ENCODE measurements around the gene ARL6IP6.

The ARL6IP6 gene

DNA sequence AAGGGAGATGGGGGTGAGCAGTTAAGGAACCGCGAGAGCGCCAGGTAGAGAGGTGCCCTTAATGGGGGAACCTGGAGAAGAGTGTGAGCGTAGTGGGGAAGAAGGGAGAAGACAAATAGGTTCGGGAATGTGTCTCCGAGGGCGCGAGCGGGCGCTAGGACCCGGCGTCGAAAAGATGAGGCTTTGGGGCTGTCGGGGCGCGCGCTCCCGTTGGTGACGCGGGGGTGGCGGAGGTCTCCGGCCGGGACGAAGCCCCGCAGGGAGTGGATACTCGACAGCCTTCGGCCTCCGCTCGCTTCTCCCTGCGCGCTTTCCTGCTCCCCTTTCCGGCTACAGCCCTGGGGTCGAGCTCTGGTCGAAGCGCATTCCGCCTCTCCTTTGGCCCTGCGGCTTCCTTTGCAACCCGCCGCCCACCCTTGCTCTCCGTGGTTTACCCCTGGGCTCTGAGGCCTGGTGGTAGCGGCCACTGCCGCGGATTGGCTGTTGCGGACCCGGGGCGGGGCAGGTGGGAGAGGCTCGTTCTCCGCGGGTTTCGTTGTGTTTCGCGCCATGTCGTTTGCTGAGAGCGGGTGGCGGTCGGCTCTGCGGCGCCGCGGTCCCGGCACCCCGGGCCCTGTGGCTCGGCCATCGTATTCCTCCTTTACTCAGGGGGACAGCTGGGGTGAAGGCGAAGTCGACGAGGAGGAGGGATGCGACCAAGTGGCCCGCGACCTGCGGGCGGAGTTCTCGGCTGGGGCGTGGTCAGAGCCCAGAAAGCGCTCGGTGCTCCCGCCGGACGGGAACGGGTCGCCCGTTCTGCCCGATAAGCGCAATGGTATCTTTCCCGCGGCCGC lies at the start of gene ARL6IP6:
Gene ARL6IP6 (plus strand): TSS at position 545 of the 833 bp plus-strand sequence. CDS start 5 bp downstream, at position 550.
- DNase-seq (ENCODE audit: low read depth in 2 of 2) = peak; percentile 83 to 86

DNA sequence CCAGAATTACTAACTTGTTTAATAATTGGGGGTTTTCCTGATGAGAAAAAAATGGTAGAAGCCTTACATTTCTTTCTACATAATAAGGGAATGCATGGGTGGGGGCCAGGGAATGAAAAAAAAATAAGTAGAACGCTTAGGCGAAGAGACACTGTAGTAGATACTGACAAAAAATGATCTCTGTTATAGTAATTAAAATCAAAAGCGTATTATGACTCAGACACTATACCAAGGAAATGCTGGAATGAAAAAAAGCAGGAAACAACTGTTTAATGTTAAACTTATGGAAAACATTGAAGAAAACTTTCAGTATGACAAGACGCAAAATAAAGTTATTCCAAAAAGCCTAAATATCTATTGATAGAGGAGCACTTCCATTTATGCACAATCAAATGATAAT lies 44.1 kb upstream of the ARL6IP6 start:
- DNase-seq (ENCODE audit: low read depth in 2 of 2) = no peak

DNA sequence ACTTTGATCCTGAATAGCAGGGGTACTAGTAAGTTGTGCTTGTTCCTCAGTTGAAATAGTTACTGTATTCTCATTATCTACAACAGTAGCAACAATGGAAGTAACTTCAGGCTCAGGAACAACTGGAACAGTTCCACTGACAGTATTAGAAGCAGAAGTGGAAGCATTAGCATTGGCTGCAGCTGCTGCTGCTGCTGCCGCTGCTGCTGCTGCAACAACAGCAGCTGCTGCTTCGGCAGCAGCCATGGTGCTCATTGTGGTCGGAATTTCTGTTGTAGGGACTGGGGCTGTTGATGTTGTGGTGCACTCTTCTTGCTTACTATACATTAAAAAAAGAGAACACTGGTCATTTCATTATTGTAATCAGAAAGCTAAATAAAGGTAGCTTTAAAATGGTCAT lies 42.0 kb upstream of the ARL6IP6 start:
- DNase-seq (ENCODE audit: low read depth in 2 of 2) = no peak

DNA sequence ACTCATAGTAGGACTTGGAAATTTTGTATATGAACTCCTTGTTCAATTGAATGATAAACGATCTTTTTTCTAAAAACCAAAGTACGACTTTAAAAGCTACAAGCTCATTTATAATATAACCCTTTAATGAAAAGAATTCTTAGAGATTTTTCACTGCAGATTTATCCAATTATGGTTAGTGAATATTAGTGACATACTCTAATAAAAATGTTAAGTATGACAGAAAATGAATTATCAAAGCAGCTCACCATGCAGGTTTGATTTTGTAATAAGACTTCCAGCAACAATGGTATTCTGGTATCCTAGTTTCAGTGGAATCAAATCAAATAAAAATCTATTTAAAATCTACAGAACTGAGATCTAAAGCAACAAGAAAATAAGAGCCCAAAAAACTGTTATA lies 39.6 kb upstream of the ARL6IP6 start:
- DNase-seq (ENCODE audit: low read depth in 2 of 2) = no peak

DNA sequence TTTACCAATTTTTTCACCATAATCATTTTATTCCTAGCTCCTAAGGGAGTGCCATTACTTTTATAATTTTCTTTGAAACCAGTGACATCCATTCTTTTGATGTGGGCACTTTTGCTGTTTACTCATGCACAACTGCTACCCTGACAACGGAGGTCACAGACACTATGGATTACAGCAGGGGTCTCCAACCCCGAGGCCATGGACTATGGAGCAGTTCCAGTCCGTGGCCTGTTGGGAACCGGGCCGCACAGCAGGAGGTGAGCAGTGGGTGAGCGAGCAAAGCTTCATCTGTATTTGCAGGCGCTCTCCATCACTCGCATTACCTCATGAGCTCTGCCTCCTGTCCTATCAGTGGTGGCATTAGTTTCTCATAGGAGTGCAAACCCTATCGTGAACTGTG lies 35.8 kb upstream of the ARL6IP6 start:
- no peak for DNase-seq (ENCODE audit: low read depth in 2 of 2)

DNA sequence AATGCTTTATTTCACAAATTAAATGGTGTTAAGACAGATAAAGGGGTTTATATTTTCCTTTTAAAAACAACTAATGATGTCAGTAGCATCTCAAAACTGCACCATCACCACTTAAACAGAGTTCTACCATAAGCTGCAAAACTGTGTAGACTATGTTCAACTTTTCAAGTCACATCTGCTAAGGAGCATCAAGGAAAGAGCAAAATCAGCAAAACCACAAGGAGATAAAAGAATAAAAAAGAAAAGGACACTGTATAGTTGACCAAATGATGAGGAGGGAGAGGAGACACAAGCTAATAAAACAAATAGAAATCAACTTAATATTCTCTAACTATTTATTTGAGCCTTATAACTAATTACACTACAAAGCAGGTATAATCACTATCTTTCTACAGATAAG lies 35.0 kb upstream of the ARL6IP6 start:
- no peak for DNase-seq (ENCODE audit: low read depth in 2 of 2)

DNA sequence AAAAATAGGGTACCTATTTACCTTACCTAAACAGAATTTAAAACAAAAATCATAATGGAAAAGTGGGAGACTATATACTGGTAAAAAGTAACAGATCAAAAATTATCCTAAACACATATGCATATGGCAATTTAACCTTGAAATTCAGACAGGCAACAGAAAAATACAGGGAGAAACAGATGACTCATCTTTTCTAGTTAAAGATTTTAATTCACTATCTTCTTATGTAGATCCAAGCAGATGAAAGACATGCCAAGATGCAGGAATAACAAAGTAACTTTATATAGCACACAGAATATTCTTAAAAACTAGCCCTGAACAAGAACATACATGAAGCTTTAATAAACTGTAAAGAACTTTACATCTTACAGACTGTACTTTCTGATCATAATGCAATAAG lies 32.1 kb upstream of the ARL6IP6 start:
- no peak for DNase-seq (ENCODE audit: low read depth in 2 of 2)

DNA sequence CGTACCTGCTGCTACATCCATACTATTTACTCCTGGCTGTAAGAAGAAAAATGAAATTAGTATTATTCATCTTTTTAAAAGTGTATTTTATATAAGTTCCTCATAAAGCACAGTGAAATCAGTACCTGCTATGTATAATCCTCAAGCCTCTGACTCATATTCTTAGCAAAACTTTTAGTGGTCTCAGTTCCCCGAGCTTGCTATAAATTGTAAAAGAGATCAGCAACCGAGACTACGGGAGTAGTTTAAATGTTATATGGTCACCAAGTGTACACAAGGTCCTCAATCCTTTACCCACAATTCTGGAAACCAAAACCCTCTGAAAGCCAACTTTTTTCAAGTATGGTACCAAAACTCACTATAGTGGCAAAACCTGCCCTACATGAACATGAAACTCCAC lies 25.4 kb upstream of the ARL6IP6 start:
- DNase-seq (ENCODE audit: low read depth in 2 of 2) = no peak

DNA sequence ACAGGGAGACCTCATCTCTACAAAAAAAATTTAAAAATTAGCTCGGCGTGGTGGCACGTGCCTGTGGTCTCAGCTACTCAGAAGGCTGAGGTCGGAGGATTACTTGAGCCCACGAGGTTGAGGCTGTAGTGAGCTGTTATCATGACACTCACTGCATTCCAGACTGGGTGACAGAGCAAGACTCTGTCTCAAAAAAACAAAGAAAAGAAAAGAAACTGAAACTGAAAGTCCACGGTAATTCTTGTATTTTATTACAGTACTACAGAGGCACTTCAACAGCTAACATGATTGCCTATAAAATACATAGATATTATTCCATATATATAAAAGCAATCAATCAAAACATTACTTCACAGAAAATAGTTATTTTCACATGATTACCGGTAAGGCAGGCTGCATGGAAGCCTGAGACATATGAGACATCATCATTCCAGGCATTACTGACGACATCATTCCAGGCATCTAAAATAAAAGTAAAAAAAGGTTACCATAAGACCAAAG lies 24.2 kb upstream of the ARL6IP6 start:
- peak in 1 of 2 donors; percentile 14 for DNase-seq (ENCODE audit: low read depth in 2 of 2)

DNA sequence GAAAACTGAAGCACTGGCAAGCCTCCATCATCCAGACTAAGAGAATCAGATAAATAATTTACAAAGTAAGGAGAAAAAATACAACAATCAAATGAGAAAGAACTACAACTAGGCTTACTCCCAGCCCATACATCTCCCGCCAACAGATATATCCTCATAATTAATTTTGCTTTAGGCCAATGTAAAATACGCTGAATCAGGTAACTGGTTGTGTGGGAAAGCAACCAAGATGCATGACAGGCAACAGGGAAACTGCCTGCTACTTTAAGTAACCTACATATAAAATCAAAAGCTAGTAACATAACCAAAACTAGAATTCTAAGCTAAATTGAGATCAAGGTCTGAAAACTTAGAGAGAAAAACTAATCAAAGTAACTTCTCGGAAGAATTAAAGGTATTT lies 22.7 kb upstream of the ARL6IP6 start:
- DNase-seq (ENCODE audit: low read depth in 2 of 2) = no peak

DNA sequence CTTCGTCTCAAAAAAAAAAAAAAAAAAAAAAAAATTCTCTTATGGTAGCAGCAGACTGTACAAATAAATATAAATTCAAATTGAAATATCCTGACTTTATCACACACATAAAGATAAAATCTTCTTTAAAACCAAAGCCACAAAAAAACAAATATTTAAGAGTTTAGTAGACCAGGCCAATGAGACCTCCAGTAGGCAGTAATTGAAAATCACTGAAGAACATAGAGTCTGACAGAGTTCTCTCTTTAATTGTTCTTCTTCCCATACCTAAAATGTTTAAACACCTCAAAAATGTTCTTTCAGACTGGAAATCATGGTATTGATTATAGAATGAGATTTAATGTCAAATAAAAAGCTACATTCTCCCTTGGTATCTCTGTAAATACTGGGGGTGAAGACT lies 21.9 kb upstream of the ARL6IP6 start:
- DNase-seq (ENCODE audit: low read depth in 2 of 2) = no peak

DNA sequence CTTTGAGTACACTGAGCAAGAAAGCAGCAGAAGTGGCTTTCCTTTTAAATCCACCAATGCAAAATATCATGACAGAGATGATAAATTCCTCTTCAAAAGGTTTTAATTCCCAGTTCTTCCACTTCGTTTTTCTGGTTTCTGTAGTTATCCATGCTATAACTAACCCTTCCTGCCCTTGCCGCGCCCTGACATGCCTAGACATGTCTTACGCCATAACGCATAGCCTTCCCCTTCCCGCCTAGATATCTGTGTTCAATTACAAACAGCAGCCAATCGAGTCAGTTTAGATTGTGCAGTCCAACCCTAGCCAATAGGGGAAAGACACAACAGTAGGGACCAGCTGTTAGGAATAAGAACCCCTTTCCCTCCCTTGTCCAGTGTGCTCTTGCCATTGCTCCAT lies 17.2 kb upstream of the ARL6IP6 start:
- DNase-seq (ENCODE audit: low read depth in 2 of 2) = no peak

DNA sequence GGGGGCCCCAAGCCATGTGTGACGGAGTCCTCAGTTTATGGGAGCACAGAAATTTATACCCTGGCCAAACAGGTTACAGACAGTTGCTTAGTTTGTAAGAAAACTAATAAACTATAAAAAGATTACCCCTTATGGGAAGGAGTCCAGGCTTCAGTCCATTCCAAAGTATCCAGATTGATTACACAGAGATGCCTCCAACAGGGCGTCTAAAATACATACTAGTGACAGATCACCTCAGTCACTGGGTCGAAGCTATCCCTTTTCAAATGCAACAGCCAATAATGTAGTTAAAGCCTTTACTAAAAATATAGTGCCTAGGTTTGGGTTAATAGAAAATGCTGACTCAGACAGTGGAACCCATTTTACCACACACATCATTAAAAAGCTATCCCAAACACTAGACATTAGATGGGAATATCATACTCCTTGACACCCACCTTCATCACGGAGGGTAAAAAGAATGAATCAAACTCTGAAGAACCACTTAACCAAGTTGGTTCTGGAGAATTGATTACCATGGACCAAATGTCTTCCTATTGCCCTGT lies 11.9 kb upstream of the ARL6IP6 start:
- no peak for DNase-seq (ENCODE audit: low read depth in 2 of 2)

DNA sequence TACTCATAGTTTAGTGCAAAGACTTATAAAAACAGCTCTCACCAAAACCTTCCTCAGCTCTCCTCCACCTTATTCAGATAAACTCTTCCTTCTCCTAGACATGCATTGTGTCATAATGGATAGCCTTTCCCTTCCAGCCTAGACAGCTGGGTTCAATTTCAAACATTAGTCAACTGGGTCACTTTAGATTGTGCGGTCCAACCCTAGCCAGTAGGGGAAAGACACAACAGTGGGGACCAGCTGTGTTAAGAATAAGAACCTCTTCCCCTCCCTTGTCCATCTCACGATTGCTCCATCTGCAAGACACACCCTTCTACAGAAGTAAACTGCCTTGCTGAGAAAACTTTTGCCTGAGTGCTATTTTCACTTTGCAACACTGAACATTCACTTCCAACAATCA lies 9.7 kb upstream of the ARL6IP6 start:
- no peak for DNase-seq (ENCODE audit: low read depth in 2 of 2)

DNA sequence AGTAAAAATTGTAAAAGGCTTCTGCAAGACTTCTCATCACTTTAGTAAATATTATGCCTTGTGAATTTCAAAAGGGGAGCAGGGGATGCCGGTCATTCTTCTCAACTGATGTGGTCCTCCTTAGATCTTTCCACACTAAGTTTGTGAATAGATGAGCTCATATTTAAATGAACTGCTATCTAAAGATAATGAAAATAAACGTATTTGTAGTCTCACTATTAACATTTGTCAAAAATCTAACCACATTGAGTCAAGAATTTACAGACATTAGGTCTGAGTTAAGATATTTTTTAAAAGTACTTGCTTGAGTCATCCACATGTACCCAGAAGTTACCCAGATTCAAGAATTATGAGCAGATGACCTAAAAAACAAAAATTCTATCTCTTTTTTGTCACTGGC lies 7.7 kb upstream of the ARL6IP6 start:
- DNase-seq (ENCODE audit: low read depth in 2 of 2) = no peak

DNA sequence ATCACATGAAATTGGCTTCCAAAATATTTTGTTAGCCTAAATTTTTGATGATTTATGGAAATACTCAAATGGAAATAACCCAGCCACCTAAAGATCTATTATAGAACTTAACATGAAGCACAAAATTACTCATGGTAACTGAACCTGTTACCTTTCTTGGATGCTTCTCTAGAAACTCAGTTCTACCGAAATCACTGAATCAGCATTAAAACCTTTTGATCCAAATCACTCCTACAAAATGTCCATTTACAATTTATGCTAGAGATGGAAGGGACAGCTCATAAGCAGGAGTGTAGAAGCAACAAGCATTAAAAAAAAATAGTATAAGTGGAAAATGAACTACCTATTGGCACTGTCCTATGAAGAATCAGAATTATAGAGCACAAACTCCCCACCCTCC lies 3.3 kb upstream of the ARL6IP6 start:
- DNase-seq (ENCODE audit: low read depth in 2 of 2) = no peak

DNA sequence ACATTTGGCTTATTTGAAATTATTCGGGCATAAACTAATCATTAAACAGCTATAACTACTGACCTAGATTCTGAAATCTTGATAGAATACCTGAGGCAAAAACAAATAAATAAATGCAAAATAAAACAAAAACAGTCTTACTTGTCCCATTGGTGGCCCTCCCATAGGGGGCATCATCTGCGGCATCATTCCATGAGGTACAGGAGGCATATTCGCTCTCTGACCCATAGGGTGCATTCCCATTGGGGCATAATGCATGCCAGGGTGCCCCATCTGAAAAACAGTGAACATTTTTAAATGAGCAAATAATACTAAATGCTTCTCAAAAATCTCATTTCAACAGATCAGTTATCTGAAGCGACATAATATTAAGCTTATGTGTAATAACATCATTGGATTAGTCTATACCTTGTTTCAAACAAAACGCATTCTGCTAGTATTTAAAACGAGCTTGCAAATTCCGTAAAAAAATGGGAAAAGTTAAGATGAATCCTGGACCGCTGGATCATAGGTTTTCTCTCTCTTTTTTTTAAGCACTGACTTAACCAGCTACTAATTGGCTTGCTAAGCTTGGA lies 2.5 kb upstream of the ARL6IP6 start:
- DNase-seq (ENCODE audit: low read depth in 2 of 2) = no peak

DNA sequence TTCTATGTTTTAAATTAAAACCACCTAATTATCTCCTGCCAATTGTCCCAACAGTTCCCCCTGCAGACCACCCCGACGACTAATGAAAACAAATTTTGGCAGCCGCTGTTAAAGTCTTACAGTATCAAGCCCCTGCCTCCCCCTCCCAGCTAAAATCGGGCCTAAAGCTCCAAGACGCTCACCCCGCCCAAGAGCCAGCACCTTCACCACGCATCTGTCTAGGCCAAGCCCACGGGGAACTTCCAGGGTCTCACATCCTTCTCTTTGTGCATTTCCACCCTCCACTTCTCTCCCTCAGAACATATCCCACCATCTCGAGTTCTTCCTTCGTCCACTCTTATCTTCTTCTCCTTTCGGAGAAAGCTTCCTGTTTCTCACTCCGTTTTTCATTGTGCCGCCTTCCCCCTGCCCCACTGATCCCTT lies 1.6 kb upstream of the ARL6IP6 start:
- DNase-seq (ENCODE audit: low read depth in 2 of 2) = peak in 1 of 2 donors; percentile 24

DNA sequence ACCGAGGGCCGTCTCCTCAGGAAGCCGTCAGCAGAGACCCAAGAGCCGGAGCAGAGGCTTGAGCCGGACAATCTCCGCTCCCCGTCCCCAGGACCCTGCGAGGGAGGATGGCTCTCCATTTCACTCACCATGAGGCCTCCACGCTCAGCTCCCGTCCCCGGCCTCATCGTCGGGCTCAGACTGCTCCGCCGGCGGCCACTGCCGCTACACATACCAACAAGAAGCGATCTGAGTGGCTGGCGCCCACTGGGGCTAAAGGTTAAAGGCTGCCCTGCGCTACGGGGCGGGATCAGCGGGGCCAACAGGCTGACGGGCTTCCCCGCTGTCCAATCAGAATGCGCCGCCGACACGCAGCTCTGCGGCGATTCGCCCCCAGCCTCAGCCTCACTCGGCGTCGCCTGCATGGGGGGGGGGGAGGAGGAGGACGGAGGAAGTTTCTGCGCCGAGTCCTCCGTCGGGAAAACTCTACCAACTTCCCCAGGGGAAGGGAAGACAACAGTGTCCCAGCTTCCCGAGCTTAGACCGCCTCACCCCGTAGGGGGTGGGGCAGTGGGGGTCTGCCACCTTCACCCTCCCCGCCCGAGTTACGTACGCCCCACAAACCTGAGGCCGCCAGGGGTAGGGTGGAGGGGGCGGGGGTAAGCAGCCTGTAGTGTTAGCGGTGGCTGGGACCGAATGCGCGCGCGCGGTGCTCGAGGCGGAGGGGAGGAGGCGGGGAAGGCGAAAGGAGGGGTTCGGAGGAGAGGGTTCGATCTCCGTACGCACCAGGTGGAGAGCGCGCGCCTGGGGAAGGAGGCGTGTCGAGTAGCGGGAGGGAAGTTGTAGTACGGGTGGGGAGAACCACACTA lies 968 bp upstream of the ARL6IP6 start, which contains the start of gene PRPF40A:
Gene PRPF40A (minus strand): TSS at position 234 of the 848 bp plus-strand sequence. CDS start 22 bp downstream, at position 212.
- DNase-seq (ENCODE audit: low read depth in 2 of 2) = peak; percentile 98

DNA sequence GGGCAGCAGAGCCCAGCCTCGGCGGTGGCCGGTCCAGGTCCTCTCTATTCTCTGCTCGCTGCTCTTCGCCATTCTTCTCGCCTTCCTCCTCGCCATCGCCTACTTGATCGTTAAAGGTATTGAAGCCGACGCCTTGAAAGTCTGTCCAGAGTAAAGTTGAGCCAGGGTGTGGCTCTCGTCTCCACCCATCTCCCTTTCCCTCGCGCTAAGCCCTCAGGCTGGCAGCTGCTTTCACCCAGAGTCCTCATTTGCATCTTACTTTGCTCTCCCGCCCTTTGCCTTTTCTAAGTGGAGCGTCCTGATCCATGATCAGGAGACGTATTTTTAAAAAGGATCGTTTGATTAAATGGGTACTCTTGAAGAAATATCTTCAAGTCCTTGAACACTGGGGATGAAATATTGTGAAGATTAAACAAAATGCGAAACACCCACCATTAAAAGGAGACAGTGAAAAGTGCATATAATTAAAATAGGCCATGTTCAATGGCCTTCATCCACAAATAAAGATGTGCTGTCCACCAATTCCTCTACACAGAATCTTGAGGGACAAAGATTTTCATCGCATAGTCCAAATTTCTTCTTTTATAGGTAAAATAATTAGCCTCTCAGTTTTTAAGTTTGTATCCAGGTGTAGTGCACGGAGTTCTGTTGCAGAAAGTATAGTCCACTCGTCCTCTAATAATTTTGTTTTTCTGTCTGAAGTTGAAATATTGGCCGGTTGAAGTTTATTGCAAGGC lies 657 bp downstream of the ARL6IP6 start:
- no peak for DNase-seq (ENCODE audit: low read depth in 2 of 2)

DNA sequence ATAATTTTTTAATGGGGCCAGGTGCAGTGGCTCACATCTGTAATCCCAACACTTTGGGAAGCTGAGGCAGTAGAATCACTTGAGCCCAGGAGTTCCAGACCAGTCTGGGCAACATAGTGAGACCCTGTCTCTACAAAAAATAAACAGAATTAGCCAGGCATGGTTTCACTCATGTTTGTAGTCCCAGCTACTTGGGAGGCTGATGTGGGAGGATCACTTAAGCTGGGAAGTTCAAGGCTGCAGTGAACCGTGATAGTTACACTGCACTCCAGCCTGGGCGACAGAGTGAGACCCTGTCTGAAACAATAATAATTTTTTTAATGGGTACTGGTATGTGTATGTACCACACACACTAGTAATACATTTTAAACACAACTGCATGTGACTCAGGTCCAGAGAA lies 2.4 kb downstream of the ARL6IP6 start:
- DNase-seq (ENCODE audit: low read depth in 2 of 2) = no peak

Data from activated CD4-positive, alpha-beta T cell treated with anti-CD3 and anti-CD28 coated beads for 24 hours (primary cell).